Central memory CD8-positive, alpha-beta T cell (primary cell): Measurements from ENCODE around the gene SMCO1.
"Not testable (repeated sequence)": the region's sequence is repeated elsewhere in the genome, so short reads cannot be mapped to it uniquely, and the experiment has no call there.

ENCODE experiments used
- ATAC-seq: fragments of 150-1000 bp; cut with Tn5 transposase; replicated peaks from 2 replicates; pipeline ENCODE4 v1.10.0; 2022; ENCODE audit warnings: mild to moderate bottlenecking, moderate FRiP score, moderate number of reproducible peaks; ENCODE audit not compliant: poor library complexity, severe bottlenecking; ENCODE audit errors: extremely low read depth
- DNase-seq, 2 donors: peaks; one replicate each; pipeline ENCODE4 v3.0.0; 2021; ENCODE audit warnings: low spot score in 2 of 2
- H3K27ac Mint-ChIP-seq: one replicate; pipeline ENCODE4 v1.8.0; 2022; ENCODE audit warnings: low read depth, mild to moderate bottlenecking, moderate library complexity, mixed read lengths
- H3K27me3 Mint-ChIP-seq: one replicate; pipeline ENCODE4 v1.8.0; 2022; ENCODE audit warnings: mixed read lengths
- H3K36me3 Mint-ChIP-seq: one replicate; pipeline ENCODE4 v1.8.0; 2022; ENCODE audit warnings: mild to moderate bottlenecking, moderate library complexity, mixed read lengths; ENCODE audit not compliant: insufficient read depth
- H3K4me1 Mint-ChIP-seq: one replicate; pipeline ENCODE4 v1.8.0; 2022; ENCODE audit warnings: mixed read lengths
- H3K4me3 Mint-ChIP-seq: one replicate; pipeline ENCODE4 v1.8.0; 2022; ENCODE audit warnings: mild to moderate bottlenecking, moderate library complexity, mixed read lengths
- H3K9me3 Mint-ChIP-seq: one replicate; pipeline ENCODE4 v1.8.0; 2022; ENCODE audit warnings: mixed read lengths

SMCO1 gene

GRCh38 chr3:196544491-196544992 lies 29.4 kb upstream of the SMCO1 start:
- no peaks in the 10 kb centered on the region for H3K4me1 Mint-ChIP-seq
- no peak overlapping the region for H3K27ac Mint-ChIP-seq
- H3K36me3 Mint-ChIP-seq = no peaks in the 10 kb centered on the region
- H3K4me3 Mint-ChIP-seq = no peak overlapping the region
- H3K9me3 Mint-ChIP-seq = peaks cover 7% of the 10 kb centered on the region
- DNase-seq (no peak), ATAC-seq (no peak)
- peaks cover 8% of the 10 kb centered on the region for H3K27me3 Mint-ChIP-seq

DNA sequence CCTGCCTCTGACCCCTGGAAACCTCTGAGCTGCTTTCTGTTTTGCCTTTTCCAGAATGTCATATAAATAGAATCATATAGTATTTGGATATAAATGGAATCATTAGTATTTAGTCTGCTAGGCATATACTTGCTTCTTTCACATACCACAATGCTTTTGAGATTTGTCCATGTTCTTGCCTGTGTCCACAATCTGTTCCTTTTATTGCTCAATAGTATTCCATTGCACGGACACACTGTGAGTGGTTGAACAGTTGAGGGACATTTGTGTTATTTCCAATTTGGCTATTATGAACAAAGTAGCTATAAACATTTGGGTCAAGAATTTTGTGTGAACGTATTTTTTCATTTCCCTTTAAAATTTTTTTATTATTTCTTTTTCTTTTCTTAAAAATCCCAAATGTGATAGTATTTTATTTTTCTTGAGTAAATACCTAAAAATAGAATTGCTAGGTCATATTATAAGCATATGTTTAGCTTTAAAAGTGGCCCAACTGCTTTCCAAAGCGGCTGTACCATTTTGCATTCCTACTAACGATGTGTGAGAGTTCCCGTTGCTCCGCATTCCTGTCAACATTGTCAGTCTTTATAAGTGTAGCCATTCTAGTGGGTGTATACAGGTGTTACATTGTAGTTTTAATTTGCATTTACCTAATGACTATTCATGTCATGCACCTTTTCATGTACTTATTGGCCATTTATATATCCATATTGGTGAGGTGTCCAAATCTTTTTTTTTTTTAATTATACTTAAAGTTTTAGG lies 26.7 kb upstream of the SMCO1 start:
- Mint-ChIP-seq H3K4me3 (no peak overlapping the region), H3K4me1 (no peaks in the 10 kb centered on the region), H3K27ac (no peak overlapping the region), H3K9me3 (no peaks in the 10 kb centered on the region), H3K36me3 (no peaks in the 10 kb centered on the region), H3K27me3 (peaks cover 8% of the 10 kb centered on the region)
- DNase-seq (no peak), ATAC-seq (no peak)

DNA sequence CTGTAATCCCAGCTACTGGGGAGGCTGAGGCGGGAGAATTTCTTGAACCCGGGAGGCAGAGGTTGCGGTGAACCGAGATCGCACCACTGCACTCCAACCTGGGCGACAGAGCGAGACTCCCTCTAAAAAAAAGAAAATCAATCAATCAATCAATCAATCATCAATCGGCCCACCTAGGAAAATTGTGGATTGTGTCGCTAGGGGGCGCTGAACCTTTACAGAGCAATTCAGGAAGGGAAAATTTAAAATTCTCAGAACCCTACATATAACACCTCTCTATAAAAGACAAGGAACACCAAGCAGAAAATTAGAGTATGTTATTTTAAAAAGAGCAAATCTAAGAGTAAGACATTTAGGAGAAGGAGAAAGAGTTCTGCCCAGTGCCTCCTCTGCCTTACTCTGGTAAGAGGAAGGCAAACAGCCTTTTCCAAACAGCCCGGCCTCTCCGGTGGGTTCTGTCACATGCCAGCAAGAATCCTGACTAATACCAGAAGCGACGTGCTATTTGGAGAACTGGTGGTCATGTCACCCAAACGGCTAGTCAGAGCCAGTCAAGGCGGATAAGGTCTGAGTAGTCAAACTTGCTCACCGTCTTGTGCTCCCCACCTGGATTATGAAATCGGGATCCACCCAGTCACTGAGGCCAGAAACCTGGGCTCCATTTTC lies 22.3 kb upstream of the SMCO1 start:
- no peaks in the 10 kb centered on the region for H3K9me3 Mint-ChIP-seq
- H3K27me3 Mint-ChIP-seq = peaks cover 13% of the 10 kb centered on the region
- no peaks in the 10 kb centered on the region for H3K4me1 Mint-ChIP-seq
- no peak overlapping the region for H3K4me3 Mint-ChIP-seq
- peaks cover 3% of the 10 kb centered on the region for H3K36me3 Mint-ChIP-seq
- no peak overlapping the region for H3K27ac Mint-ChIP-seq
- DNase-seq = peak; percentile 33 to 58
- no peak for ATAC-seq

DNA sequence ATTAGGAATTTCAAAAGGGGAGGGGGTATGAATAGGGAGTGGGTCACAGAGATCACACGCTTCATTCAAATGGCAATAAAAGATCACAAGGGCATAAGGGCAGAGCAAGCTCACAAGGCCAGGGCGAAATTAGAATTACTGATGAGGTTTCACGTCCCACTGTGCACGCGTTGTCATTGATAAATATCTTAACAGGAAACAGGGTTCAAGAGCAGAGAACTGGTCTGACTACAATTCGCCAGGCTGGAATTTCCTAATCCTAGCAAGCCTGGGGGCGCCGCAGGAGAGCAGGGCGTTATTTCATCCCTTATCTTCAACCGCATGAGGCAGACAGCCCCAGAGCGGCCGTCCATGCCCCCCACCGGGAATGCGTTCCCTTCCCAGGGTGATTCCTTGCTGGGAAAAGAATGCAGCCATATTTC lies 18.1 kb upstream of the SMCO1 start:
- H3K4me3 Mint-ChIP-seq = no peak overlapping the region
- H3K36me3 Mint-ChIP-seq = peaks cover 6% of the 10 kb centered on the region
- ATAC-seq (no peak), DNase-seq (no peak)
- H3K27ac Mint-ChIP-seq = no peak overlapping the region
- no peaks in the 10 kb centered on the region for H3K4me1 Mint-ChIP-seq
- H3K27me3 Mint-ChIP-seq = peaks cover 27% of the 10 kb centered on the region
- H3K9me3 Mint-ChIP-seq = no peaks in the 10 kb centered on the region

GRCh38 chr3:196531418-196531817 lies 16.3 kb upstream of the SMCO1 start:
- Mint-ChIP-seq H3K4me3 (no peak overlapping the region), H3K9me3 (no peaks in the 10 kb centered on the region), H3K36me3 (peaks cover 6% of the 10 kb centered on the region), H3K27me3 (peaks cover 27% of the 10 kb centered on the region), H3K4me1 (no peaks in the 10 kb centered on the region), H3K27ac (no peak overlapping the region)
- DNase-seq = no peak
- ATAC-seq = no peak

DNA sequence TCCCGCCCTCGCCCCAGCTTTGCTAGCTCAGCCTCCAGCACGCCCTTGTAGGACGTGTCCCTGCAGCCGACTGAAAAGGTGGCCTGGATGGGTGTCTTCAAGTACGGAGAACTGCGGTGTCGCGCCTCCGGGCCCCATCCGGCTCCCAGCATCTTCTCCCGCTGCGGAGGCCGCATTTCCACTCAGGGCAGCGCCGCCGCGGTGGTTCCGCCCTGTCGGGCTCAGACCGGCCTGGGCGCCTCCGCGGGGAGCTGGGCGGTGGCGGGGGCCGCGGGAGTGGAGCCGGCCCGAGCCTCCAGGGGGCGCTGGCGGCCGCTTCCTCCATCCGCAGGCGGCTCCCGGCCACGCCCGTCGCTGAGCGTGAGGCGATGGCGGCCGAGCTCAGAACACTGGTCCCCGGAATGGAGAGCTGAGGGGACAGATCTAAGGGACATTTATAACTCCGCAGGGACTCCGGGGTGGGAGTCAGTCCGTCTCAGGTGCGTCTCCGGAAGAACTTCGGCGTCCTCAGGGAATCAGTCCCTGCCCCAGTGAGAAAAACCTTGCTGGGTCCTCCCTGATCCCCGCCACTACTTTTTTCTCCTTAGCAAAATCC lies 13.6 kb upstream of the SMCO1 start:
- peaks cover 26% of the 10 kb centered on the region for H3K27me3 Mint-ChIP-seq
- H3K27ac Mint-ChIP-seq = peak overlapping the region; percentile 74
- peak; percentile 64 to 86 for DNase-seq
- H3K36me3 Mint-ChIP-seq = peaks cover 6% of the 10 kb centered on the region
- peak; percentile 92 for ATAC-seq
- H3K9me3 Mint-ChIP-seq = no peaks in the 10 kb centered on the region
- peak overlapping the region; percentile 57 for H3K4me3 Mint-ChIP-seq
- H3K4me1 Mint-ChIP-seq = no peaks in the 10 kb centered on the region

- H3K27me3 Mint-ChIP-seq = no peaks in the 10 kb centered on the region
- H3K9me3 Mint-ChIP-seq = peaks cover 5% of the 10 kb centered on the region
- no peaks in the 10 kb centered on the region for H3K4me1 Mint-ChIP-seq
- no peak for DNase-seq
- no peak overlapping the region for H3K4me3 Mint-ChIP-seq
- no peak overlapping the region for H3K27ac Mint-ChIP-seq
- peaks cover 4% of the 10 kb centered on the region for H3K36me3 Mint-ChIP-seq
- ATAC-seq = no peak
Observed at GRCh38 chr3:196525141-196525540, 10.0 kb upstream of the SMCO1 start.

- peaks cover 6% of the 10 kb centered on the region for H3K9me3 Mint-ChIP-seq
- H3K36me3 Mint-ChIP-seq = peaks cover 2% of the 10 kb centered on the region
- H3K27ac Mint-ChIP-seq = no peak overlapping the region
- no peak overlapping the region for H3K4me3 Mint-ChIP-seq
- no peaks in the 10 kb centered on the region for H3K27me3 Mint-ChIP-seq
- H3K4me1 Mint-ChIP-seq = no peaks in the 10 kb centered on the region
- DNase-seq = no peak
- ATAC-seq = no peak
Observed at GRCh38 chr3:196524527-196524926, 9.4 kb upstream of the SMCO1 start.

- ATAC-seq = no peak
- Mint-ChIP-seq H3K36me3 (peaks cover 2% of the 10 kb centered on the region), H3K4me3 (no peak overlapping the region), H3K4me1 (no peaks in the 10 kb centered on the region), H3K9me3 (peaks cover 6% of the 10 kb centered on the region), H3K27ac (no peak overlapping the region), H3K27me3 (no peaks in the 10 kb centered on the region)
- DNase-seq = no peak
Observed at GRCh38 chr3:196523841-196524240, 8.7 kb upstream of the SMCO1 start.

DNA sequence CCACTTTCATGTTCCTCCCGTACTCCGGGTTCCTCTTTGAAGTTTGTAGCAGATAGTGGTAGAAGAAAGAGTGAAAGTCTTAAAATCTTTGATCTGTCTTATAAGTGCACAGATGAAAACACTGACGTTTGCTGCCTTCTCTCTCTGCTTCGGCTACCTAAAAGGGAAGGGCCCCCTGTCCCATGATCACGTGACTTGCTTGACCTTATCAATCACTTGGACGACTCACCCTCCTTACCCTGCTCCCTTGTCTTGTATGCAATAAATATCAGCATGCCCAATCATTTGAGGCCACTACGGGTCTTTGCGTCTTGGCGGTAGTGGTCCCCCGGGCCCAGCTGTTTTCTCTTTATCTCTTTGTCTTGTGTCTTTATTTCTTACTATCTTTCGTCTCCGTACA lies 6.1 kb upstream of the SMCO1 start:
- not testable (repeated sequence) for H3K27me3 Mint-ChIP-seq, ATAC-seq, H3K9me3 Mint-ChIP-seq, H3K27ac Mint-ChIP-seq, H3K4me3 Mint-ChIP-seq, H3K4me1 Mint-ChIP-seq, H3K36me3 Mint-ChIP-seq, DNase-seq

DNA sequence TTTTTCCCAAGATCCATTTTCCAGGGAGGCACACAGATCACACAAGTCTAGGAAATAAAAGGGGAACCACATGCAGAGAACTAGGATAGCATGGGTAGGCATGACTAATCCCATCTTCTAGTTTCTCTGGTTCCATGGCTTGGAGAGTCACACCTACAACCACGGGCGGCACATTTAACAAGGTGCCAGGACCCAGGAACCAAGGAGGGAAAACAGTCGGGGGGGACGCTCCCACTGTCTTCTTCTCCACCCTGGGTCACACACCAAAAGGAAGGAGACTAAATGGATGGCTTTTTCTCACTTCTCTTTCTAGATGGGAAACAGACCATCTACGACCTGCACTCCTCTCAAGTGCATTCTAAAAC lies 4.6 kb upstream of the SMCO1 start:
- Mint-ChIP-seq H3K27ac (no peak overlapping the region), H3K36me3 (peaks cover 2% of the 10 kb centered on the region), H3K4me3 (no peak overlapping the region), H3K9me3 (peaks cover 6% of the 10 kb centered on the region), H3K4me1 (no peaks in the 10 kb centered on the region), H3K27me3 (peaks cover 17% of the 10 kb centered on the region)
- ATAC-seq (no peak), DNase-seq (no peak)

DNA sequence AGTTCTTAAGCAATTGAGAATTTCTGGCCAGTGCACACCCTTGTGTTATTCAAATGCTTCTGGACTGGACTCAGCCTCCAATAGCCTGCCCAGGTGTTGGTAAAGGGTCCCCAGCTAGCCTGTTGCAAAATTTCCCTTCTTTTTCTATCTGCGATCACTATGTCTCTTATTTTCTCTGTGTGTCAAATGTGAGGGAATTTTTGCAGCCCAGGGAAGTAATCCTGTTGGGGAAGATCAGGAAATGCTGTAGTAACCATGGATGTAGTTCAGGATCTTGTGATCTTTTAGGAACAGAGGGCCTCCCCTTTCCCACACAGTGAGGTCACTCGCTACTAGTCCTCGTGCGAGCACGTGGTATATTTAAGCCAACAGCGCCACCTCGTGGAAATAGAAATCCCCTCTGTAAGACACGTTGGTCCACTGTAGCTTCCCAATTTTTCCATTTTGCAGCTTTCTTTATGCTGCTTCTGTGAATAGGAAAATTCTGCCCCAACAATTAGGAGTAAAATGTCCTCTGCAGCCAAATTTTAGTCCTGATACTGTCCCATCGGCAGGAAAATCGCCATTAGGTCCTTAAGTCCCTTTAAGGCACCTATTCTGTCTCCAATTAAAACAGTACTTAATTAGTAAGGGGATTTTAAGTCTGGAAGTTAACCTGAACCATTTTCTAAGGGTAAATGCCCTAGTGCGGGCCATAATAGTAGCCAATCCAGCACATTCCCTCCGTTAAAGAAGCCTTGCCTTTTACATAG lies 4.0 kb upstream of the SMCO1 start:
- peaks cover 17% of the 10 kb centered on the region for H3K27me3 Mint-ChIP-seq
- DNase-seq (peak; percentile 33 to 41), ATAC-seq (no peak)
- peaks cover 6% of the 10 kb centered on the region for H3K9me3 Mint-ChIP-seq
- peaks cover 2% of the 10 kb centered on the region for H3K36me3 Mint-ChIP-seq
- no peak overlapping the region for H3K4me3 Mint-ChIP-seq
- no peak overlapping the region for H3K27ac Mint-ChIP-seq
- no peaks in the 10 kb centered on the region for H3K4me1 Mint-ChIP-seq
